ENCODE data around the gene SLC25A53.
A peak's percentile ranks its signal among the peaks of the same experiment; 100 is the strongest.

DNA sequence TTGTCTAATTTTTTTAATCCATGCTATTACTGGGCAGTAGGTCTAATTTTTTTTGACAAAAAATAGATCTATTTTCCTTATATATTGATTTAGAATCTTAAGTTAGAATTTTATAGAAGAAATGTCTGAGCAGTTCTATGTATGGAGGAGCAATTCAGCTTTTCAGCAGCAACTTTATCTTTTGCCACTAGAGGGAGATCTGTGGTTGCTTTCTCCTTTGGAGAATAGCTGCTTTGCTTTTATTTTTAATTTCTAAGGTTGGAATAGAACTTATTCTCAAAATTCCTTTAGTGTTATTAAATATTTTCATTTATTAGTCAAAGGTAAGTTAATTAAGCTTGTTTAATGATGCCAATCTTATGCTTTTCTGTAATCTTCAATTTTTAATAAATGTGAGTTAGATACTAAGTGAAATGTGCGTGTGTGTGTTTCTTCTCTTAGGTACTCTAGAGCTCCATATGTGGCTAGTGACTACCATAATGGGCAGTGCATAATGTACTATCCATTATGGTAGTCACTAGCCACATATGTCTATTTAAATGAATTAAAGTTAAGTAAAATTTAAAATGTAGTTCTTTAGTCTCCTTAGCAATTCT, 38.8 kb upstream of the SLC25A53 start:
- TF ChIP-seq, protein P1, sequence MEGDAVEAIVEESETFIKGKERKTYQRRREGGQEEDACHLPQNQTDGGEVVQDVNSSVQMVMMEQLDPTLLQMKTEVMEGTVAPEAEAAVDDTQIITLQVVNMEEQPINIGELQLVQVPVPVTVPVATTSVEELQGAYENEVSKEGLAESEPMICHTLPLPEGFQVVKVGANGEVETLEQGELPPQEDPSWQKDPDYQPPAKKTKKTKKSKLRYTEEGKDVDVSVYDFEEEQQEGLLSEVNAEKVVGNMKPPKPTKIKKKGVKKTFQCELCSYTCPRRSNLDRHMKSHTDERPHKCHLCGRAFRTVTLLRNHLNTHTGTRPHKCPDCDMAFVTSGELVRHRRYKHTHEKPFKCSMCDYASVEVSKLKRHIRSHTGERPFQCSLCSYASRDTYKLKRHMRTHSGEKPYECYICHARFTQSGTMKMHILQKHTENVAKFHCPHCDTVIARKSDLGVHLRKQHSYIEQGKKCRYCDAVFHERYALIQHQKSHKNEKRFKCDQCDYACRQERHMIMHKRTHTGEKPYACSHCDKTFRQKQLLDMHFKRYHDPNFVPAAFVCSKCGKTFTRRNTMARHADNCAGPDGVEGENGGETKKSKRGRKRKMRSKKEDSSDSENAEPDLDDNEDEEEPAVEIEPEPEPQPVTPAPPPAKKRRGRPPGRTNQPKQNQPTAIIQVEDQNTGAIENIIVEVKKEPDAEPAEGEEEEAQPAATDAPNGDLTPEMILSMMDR (IDR thresholded peaks at IDR 0.05), result peak; percentile 76
- TF ChIP-seq EZH2 (IDR thresholded peaks at IDR 0.05; ENCODE audit: borderline replicate concordance, insufficient read depth, low read depth, low read length, poor library complexity, severe bottlenecking), result no peak
